ENCODE measurements around the gene AASDH.

The AASDH gene

DNA sequence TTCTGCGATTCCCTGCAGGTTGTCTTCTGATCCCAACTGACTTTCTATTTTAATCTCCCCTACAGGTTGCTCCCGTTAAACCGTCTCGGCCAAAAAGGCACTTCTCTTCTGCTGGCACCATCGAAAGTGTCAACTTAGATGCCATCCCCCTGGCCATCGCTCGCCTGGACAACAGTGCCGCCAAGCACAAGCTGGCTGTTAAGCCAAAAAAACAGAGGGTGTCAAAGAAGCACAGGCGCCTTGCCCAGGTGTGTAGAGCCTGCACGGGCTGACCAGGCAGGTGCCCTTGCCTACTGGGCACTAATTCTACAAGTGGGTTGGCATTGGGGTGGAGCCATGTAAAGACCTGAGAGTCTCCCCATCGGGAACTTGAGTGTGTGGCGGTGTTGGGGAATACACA is 74.2 kb downstream of the AASDH start:
- H3K4me3 ChIP-seq (ENCODE audit: low read depth, low read length): no peak overlapping the region
- no peak for TF ChIP-seq CTCF (IDR thresholded peaks at IDR 0.05; ENCODE audit: borderline replicate concordance, insufficient read depth, low read depth, low read length)

DNA sequence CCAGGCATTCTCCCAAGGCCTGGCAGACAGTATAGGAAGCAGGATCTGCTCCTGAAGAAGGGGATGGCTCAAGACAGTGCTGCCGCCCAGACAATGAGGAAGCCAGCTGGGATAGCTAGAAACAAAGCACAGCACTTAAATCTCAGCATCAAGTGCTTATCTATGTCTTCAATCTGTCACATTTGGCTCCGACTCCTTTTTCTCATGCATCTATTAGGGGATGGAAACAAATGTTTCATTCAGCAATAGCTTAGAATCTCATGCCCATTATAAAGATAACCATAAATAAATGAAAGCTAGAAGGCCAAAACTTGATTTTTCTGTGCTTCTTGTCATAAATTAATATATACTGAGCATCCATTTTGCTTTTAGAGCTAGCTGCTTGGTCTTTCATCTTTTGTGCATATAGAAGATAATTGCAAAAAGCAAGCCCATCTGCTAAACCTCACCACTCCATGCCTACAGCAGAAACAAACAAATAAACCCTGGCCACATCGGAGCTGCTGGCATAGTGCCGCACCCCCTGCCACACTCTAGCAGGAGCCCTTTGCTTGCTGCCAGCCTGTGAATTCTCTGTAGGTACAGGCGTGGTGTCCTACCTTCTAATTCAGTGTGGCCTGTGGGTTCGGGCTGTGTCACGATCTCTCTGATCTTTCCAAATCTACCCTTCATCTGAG is 75.9 kb downstream of the AASDH start:
- no peak for TF ChIP-seq CTCF (IDR thresholded peaks at IDR 0.05; ENCODE audit: borderline replicate concordance, insufficient read depth, low read depth, low read length)
- no peak overlapping the region for H3K4me3 ChIP-seq (ENCODE audit: low read depth, low read length)

GRCh38 chr4:56310401-56311125 is 76.7 kb downstream of the AASDH start:
- no peak for TF ChIP-seq CTCF (IDR thresholded peaks at IDR 0.05; ENCODE audit: borderline replicate concordance, insufficient read depth, low read depth, low read length)
- H3K4me3 ChIP-seq (ENCODE audit: low read depth, low read length): no peak overlapping the region

DNA sequence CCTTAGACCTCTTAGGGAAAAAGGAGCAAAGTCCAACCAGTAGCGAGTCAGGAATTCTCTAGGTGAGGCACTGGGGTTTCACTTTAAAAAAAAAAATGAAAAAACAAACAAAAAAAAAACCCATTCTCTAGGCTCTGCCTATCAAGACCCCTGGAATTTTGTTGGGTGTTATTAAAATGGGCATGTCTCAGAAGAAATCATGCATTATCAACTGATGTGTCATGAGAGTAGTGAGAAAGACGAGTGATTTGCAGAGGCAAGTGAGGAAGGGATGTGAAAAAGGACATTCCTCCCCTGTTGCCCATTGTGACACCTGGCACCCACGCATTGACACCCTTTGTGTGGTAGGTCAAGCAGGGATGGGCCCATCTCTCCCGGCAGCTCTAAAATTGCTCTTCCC is 78.9 kb downstream of the AASDH start:
- TF ChIP-seq CTCF (IDR thresholded peaks at IDR 0.05; ENCODE audit: borderline replicate concordance, insufficient read depth, low read depth, low read length): no peak

GRCh38 chr4:56307423-56307822 is 79.9 kb downstream of the AASDH start:
- H3K4me3 ChIP-seq (ENCODE audit: low read depth, low read length): no peak overlapping the region
- no peak for TF ChIP-seq CTCF (IDR thresholded peaks at IDR 0.05; ENCODE audit: borderline replicate concordance, insufficient read depth, low read depth, low read length)

More for the DNA sequence above, 78.9 kb downstream of the AASDH start:
- H3K4me3 ChIP-seq (ENCODE audit: low read depth, low read length): no peak overlapping the region

DNA sequence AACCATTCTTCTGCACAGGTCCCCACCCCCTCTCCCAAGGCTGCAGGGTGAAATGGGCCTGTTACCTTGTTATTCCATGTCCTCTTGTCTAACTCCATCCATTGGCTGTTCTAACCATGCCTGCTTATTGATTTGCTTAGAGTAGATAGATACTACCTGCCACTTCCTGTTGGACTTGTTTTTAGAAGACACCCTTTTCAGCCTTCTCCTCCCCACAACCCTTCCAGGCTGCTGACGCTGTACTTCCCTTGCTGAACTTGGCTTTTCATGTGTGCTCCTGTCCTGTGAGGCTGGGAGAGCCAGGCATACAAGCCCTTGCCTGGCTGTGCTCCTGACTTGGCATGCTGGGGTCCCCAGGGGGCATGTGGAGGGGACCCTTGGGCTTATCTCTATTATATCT is 81.9 kb downstream of the AASDH start:
- no peak for TF ChIP-seq CTCF (IDR thresholded peaks at IDR 0.05; ENCODE audit: borderline replicate concordance, insufficient read depth, low read depth, low read length)
- H3K4me3 ChIP-seq (ENCODE audit: low read depth, low read length): no peak overlapping the region

GRCh38 chr4:56303921-56304320 is 83.4 kb downstream of the AASDH start:
- no peak overlapping the region for H3K4me3 ChIP-seq (ENCODE audit: low read depth, low read length)
- TF ChIP-seq CTCF (IDR thresholded peaks at IDR 0.05; ENCODE audit: borderline replicate concordance, insufficient read depth, low read depth, low read length): no peak
